GM19328 (cell line): ENCODE results near the gene GJA3.

Source experiments
- ATAC-seq: cut with Tn5 transposase; IDR thresholded peaks from one replicate; pipeline ENCODE4 v1.9.1; 2021; ENCODE audit warnings: mild to moderate bottlenecking, moderate library complexity; ENCODE audit not compliant: unreplicated experiment

The GJA3 gene

GRCh38 chr13:20160306-20161274 lies at the start of gene GJA3:
GJA3 (minus strand) TSS chr13:20161052; CDS start chr13:20143288, 17,764 bp downstream.
- ATAC-seq: no peak

- no peak for ATAC-seq
These were observed 49.1 kb upstream of the GJA3 start for GRCh38 chr13:20209948-20210347.

- ATAC-seq: no peak
These were observed 45.9 kb upstream of the GJA3 start for GRCh38 chr13:20206698-20207235.

- ATAC-seq: no peak
These were observed 45.3 kb upstream of the GJA3 start for GRCh38 chr13:20206065-20206697.

- ATAC-seq: no peak
These were observed 37.9 kb upstream of the GJA3 start for GRCh38 chr13:20198781-20199180.

- no peak for ATAC-seq
These were observed 36.5 kb upstream of the GJA3 start for GRCh38 chr13:20197361-20197834.

- ATAC-seq: no peak
These were observed 34.9 kb upstream of the GJA3 start for GRCh38 chr13:20195801-20196200.

- no peak for ATAC-seq
These were observed 33.2 kb upstream of the GJA3 start for GRCh38 chr13:20193907-20194631.

- ATAC-seq: no peak
These were observed 32.5 kb upstream of the GJA3 start for GRCh38 chr13:20193162-20193906.

- no peak for ATAC-seq
These were observed 31.9 kb upstream of the GJA3 start, which contains the start of gene GJB2 for GRCh38 chr13:20192836-20193161. GJB2 (minus strand) TSS chr13:20192938; CDS start chr13:20189581, 3,357 bp downstream.

- no peak for ATAC-seq
These were observed 31.4 kb upstream of the GJA3 start for GRCh38 chr13:20192158-20192835.

GRCh38 chr13:20191311-20192157 lies 30.7 kb upstream of the GJA3 start:
- ATAC-seq: no peak

- no peak for ATAC-seq
These were observed 29.8 kb upstream of the GJA3 start for GRCh38 chr13:20190481-20191310.

- no peak for ATAC-seq
These were observed 29.2 kb upstream of the GJA3 start for GRCh38 chr13:20190076-20190475.

GRCh38 chr13:20188667-20189553 lies 28.1 kb upstream of the GJA3 start:
- ATAC-seq: no peak

- ATAC-seq: no peak
These were observed 25.9 kb upstream of the GJA3 start for GRCh38 chr13:20186771-20187170.
